ENCODE measurements around the gene PARD6B.

DNA sequence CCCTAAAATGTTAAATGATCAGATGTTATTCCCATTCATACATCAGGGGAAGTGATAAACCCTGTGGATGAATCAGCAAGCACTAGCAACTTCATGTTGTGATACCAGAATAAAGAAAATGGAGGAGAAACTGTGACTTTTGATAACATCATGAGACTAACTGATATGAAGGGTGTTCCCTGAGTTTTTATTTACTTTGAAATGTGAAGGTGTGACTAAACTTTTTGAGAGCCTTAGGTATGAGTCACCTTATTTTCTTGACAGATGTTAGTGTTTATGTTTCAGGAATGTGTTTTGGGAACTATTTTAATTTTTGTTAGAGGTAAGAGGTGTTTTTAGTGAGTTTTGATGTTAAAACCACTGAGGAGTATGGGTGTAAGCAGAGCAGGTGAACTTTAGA, 4.4 kb downstream of the PARD6B start:
- TF ChIP-seq, protein P1, sequence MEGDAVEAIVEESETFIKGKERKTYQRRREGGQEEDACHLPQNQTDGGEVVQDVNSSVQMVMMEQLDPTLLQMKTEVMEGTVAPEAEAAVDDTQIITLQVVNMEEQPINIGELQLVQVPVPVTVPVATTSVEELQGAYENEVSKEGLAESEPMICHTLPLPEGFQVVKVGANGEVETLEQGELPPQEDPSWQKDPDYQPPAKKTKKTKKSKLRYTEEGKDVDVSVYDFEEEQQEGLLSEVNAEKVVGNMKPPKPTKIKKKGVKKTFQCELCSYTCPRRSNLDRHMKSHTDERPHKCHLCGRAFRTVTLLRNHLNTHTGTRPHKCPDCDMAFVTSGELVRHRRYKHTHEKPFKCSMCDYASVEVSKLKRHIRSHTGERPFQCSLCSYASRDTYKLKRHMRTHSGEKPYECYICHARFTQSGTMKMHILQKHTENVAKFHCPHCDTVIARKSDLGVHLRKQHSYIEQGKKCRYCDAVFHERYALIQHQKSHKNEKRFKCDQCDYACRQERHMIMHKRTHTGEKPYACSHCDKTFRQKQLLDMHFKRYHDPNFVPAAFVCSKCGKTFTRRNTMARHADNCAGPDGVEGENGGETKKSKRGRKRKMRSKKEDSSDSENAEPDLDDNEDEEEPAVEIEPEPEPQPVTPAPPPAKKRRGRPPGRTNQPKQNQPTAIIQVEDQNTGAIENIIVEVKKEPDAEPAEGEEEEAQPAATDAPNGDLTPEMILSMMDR (conservative IDR thresholded peaks at IDR 0.05; ENCODE audit: low read length): no peak
- TF ChIP-seq EZH2phosphoT487 (IDR thresholded peaks at IDR 0.05; ENCODE audit: borderline replicate concordance): no peak

Data from Loucy (cell line).